ENCODE data around the gene HMGCLL1. TPM values are rescaled to one million over a fixed set of nuclear protein-coding genes. Genes with fewer than 3 reads are reported as not detected.

HMGCLL1 gene
- total RNA-seq, 4 donors from 2014 or later = 2.8 to 7.7 (median 4.4) TPM

- TF ChIP-seq CTCF (IDR thresholded peaks at IDR 0.05; ENCODE audit: low read depth) = no peak
Observed at GRCh38 chr6:55511122-55511800, 67.7 kb downstream of the HMGCLL1 start.

GRCh38 chr6:55499591-55499990, 79.4 kb downstream of the HMGCLL1 start:
- TF ChIP-seq CTCF (IDR thresholded peaks at IDR 0.05; ENCODE audit: low read depth) = no peak

- no peak for TF ChIP-seq CTCF (IDR thresholded peaks at IDR 0.05; ENCODE audit: low read depth)
Observed at GRCh38 chr6:55497694-55498093, 81.3 kb downstream of the HMGCLL1 start.

- TF ChIP-seq CTCF (IDR thresholded peaks at IDR 0.05; ENCODE audit: low read depth) = no peak
Observed at GRCh38 chr6:55496201-55496600, 82.8 kb downstream of the HMGCLL1 start.

GRCh38 chr6:55495277-55495676, 83.7 kb downstream of the HMGCLL1 start:
- no peak for TF ChIP-seq CTCF (IDR thresholded peaks at IDR 0.05; ENCODE audit: low read depth)

- no peak for TF ChIP-seq CTCF (IDR thresholded peaks at IDR 0.05; ENCODE audit: low read depth)
Observed at GRCh38 chr6:55494411-55494810, 84.6 kb downstream of the HMGCLL1 start.

- TF ChIP-seq CTCF (IDR thresholded peaks at IDR 0.05; ENCODE audit: low read depth) = no peak
Observed at GRCh38 chr6:55492259-55492658, 86.7 kb downstream of the HMGCLL1 start.
